Activated CD4-positive, alpha-beta memory T cell treated with anti-CD3 and anti-CD28 coated beads for 36 hours (primary cell): Measurements from ENCODE around the gene CCDC85C. TPM values are rescaled to one million over a fixed set of nuclear protein-coding genes. Genes with fewer than 3 reads are reported as not detected.

Source experiments
- CTCF ChIA-PET: fragments of 350-600 bp; sonication (Branson Sonifier 250); formaldehyde crosslinking; loops from one replicate; lab custom pipeline; 2021; ENCODE audit warnings: antibody characterized with exemption, inconsistent platforms; lab: Charles Lee
- POLR2A ChIA-PET: fragments of 350-600 bp; sonication (Branson Sonifier 250); formaldehyde crosslinking; loops from one replicate; lab custom pipeline; 2021; ENCODE audit warnings: antibody characterized with exemption; lab: Charles Lee
- DNase-seq: peaks from one replicate; pipeline ENCODE4 v3.0.0-alpha.2; 2020
- H3K27ac Mint-ChIP-seq: one replicate; pipeline ENCODE4 v1.8.0; 2021; ENCODE audit warnings: mixed read lengths
- H3K27me3 Mint-ChIP-seq: one replicate; pipeline ENCODE4 v1.8.0; 2021; ENCODE audit warnings: mixed read lengths
- H3K36me3 Mint-ChIP-seq: one replicate; pipeline ENCODE4 v1.8.0; 2021; ENCODE audit warnings: mixed read lengths
- H3K4me1 Mint-ChIP-seq: one replicate; pipeline ENCODE4 v1.8.0; 2021; ENCODE audit warnings: low read depth, mixed read lengths
- H3K4me3 Mint-ChIP-seq: one replicate; pipeline ENCODE4 v1.8.0; 2021; ENCODE audit warnings: mild to moderate bottlenecking, mixed read lengths
- H3K9me3 Mint-ChIP-seq: one replicate; pipeline ENCODE4 v1.8.0; 2021; ENCODE audit warnings: mixed read lengths
- intact Hi-C: fragments of 100-400 bp; cut with micrococcal nuclease; formaldehyde crosslinking; loops from one replicate; pipeline ENCODE4 v1.15.1; 2023
- total RNA-seq, 2 experiments: library from RNA; stranded (reverse); gene quantifications; one replicate each; pipeline ENCODE4 v1.2.3, GENCODE V29; 2021

CCDC85C gene
- total RNA-seq, 2 experiments from 2014 or later: 10.7 to 12.3 TPM

- Mint-ChIP-seq H3K36me3 (no peaks in the 10 kb centered on the region), H3K9me3 (no peaks in the 10 kb centered on the region), H3K27ac (peak within 1 kb of the TSS; percentile 94), H3K27me3 (no peaks in the 10 kb centered on the region), H3K4me1 (peaks cover 55% of the 10 kb centered on the region), H3K4me3 (peak within 1 kb of the TSS; percentile 97)
- intact Hi-C loops: loop anchor here (1.0 to 5.0 kb wide), 6 partner anchors 44 to 1294 kb away; partner anchors contain the start of genes CCDC85C, CYP46A1 and YY1
- CTCF ChIA-PET: interaction anchor here (0.8 to 3.2 kb wide), 3 partner anchors 65 to 793 kb away, joined by 3 to 10 read pairs (median 3); no protein-coding TSS in a partner anchor
- POLR2A ChIA-PET: interaction anchor here (0.6 to 1.6 kb wide), 12 partner anchors 9 to 490 kb away, joined by 3 to 13 read pairs (median 4); partner anchors contain the start of genes CCDC85C and CYP46A1
- DNase-seq: peak; percentile 100
Observed at GRCh38 chr14:99480917-99481744, 122.9 kb downstream of the CCDC85C start, which contains the start of gene CCNK. Gene CCNK, plus strand, starts transcription at chr14:99481409. Its CDS starts 11,269 bp downstream, at chr14:99492678.

- Mint-ChIP-seq H3K4me1 (peaks cover 50% of the 10 kb centered on the region), H3K27ac (peak within 1 kb of the TSS; percentile 94), H3K9me3 (no peaks in the 10 kb centered on the region), H3K4me3 (peak within 1 kb of the TSS; percentile 97), H3K36me3 (no peaks in the 10 kb centered on the region), H3K27me3 (no peaks in the 10 kb centered on the region)
- intact Hi-C loops: loop anchor here (2.0 to 5.0 kb wide), 4 partner anchors 43 to 1293 kb away; partner anchors contain the start of gene YY1
- ChIA-PET POLR2A (interaction anchor here (0.6 to 1.4 kb wide), 11 partner anchors 8 to 491 kb away, joined by 3 to 13 read pairs (median 3); partner anchors contain the start of genes CCDC85C and CYP46A1), CTCF (interaction anchor here (0.8 to 3.2 kb wide), 3 partner anchors 64 to 794 kb away, joined by 3 to 10 read pairs (median 3); no protein-coding TSS in a partner anchor)
- peak; percentile 52 for DNase-seq
Observed at GRCh38 chr14:99479906-99480869, 123.8 kb downstream of the CCDC85C start, which contains the start of gene SETD3. Gene SETD3, minus strand, starts transcription at chr14:99480859. Its CDS starts 15,054 bp downstream, at chr14:99465805.

- DNase-seq: no peak
- CTCF ChIA-PET: no interaction called here
- POLR2A ChIA-PET: no interaction called here
- intact Hi-C loops: no loop called here
- Mint-ChIP-seq H3K27me3 (no peaks in the 10 kb centered on the region), H3K36me3 (no peaks in the 10 kb centered on the region), H3K27ac (peak overlapping the region; percentile 67), H3K4me1 (peaks cover 45% of the 10 kb centered on the region), H3K4me3 (peak overlapping the region; percentile 95), H3K9me3 (no peaks in the 10 kb centered on the region)
Observed at GRCh38 chr14:99479160-99479905, 124.7 kb downstream of the CCDC85C start.

GRCh38 chr14:99478128-99478527 is 125.9 kb downstream of the CCDC85C start:
- Mint-ChIP-seq H3K27ac (no peak overlapping the region), H3K36me3 (no peaks in the 10 kb centered on the region), H3K27me3 (no peaks in the 10 kb centered on the region), H3K4me3 (no peak overlapping the region), H3K4me1 (peaks cover 34% of the 10 kb centered on the region), H3K9me3 (no peaks in the 10 kb centered on the region)
- no peak for DNase-seq
- POLR2A ChIA-PET: no interaction called here
- CTCF ChIA-PET: no interaction called here
- intact Hi-C loops: no loop called here

GRCh38 chr14:99476864-99477263 is 127.1 kb downstream of the CCDC85C start:
- H3K9me3 Mint-ChIP-seq: no peaks in the 10 kb centered on the region
- no peaks in the 10 kb centered on the region for H3K36me3 Mint-ChIP-seq
- intact Hi-C loops: no loop called here
- peaks cover 26% of the 10 kb centered on the region for H3K4me1 Mint-ChIP-seq
- no peak overlapping the region for H3K4me3 Mint-ChIP-seq
- ChIA-PET POLR2A (no interaction called here), CTCF (interaction anchor here (1.2 kb wide), 1 partner anchor 88 kb away, joined by 4 read pairs; no protein-coding TSS in a partner anchor)
- H3K27me3 Mint-ChIP-seq: no peaks in the 10 kb centered on the region
- no peak for DNase-seq
- no peak overlapping the region for H3K27ac Mint-ChIP-seq

- Mint-ChIP-seq H3K36me3 (no peaks in the 10 kb centered on the region), H3K4me1 (peaks cover 28% of the 10 kb centered on the region), H3K27me3 (no peaks in the 10 kb centered on the region), H3K27ac (no peak overlapping the region), H3K9me3 (no peaks in the 10 kb centered on the region), H3K4me3 (no peak overlapping the region)
- ChIA-PET POLR2A (no interaction called here), CTCF (interaction anchor here (1.2 kb wide), 2 partner anchors 60 to 86 kb away, joined by 3 to 4 read pairs; no protein-coding TSS in a partner anchor)
- intact Hi-C loops: no loop called here
- no peak for DNase-seq
Observed at GRCh38 chr14:99475660-99476059, 128.3 kb downstream of the CCDC85C start.

GRCh38 chr14:99475179-99475578 is 128.8 kb downstream of the CCDC85C start:
- ChIA-PET POLR2A (no interaction called here), CTCF (interaction anchor here (0.6 to 1.2 kb wide), 2 partner anchors 59 to 155 kb away, joined by 3 read pairs; no protein-coding TSS in a partner anchor)
- Mint-ChIP-seq H3K27ac (no peak overlapping the region), H3K9me3 (no peaks in the 10 kb centered on the region), H3K36me3 (no peaks in the 10 kb centered on the region), H3K27me3 (no peaks in the 10 kb centered on the region), H3K4me3 (no peak overlapping the region), H3K4me1 (peaks cover 31% of the 10 kb centered on the region)
- no peak for DNase-seq
- intact Hi-C loops: no loop called here

- ChIA-PET POLR2A (no interaction called here), CTCF (interaction anchor here (1.6 kb wide), 1 partner anchor 80 kb away, joined by 3 read pairs; no protein-coding TSS in a partner anchor)
- Mint-ChIP-seq H3K9me3 (no peaks in the 10 kb centered on the region), H3K27ac (no peak overlapping the region), H3K36me3 (no peaks in the 10 kb centered on the region), H3K4me3 (no peak overlapping the region), H3K4me1 (peaks cover 28% of the 10 kb centered on the region), H3K27me3 (no peaks in the 10 kb centered on the region)
- no peak for DNase-seq
- intact Hi-C loops: no loop called here
Observed at GRCh38 chr14:99473458-99473857, 130.5 kb downstream of the CCDC85C start.

GRCh38 chr14:99472937-99473336 is 131.1 kb downstream of the CCDC85C start:
- no peak overlapping the region for H3K27ac Mint-ChIP-seq
- POLR2A ChIA-PET: interaction anchor here (1.7 kb wide), 1 partner anchor 8 kb away, joined by 8 read pairs; the partner anchor contains the start of genes CCNK and SETD3
- H3K4me3 Mint-ChIP-seq: no peak overlapping the region
- H3K9me3 Mint-ChIP-seq: no peaks in the 10 kb centered on the region
- intact Hi-C loops: no loop called here
- DNase-seq: no peak
- no peaks in the 10 kb centered on the region for H3K27me3 Mint-ChIP-seq
- CTCF ChIA-PET: interaction anchor here (1.6 kb wide), 1 partner anchor 80 kb away, joined by 3 read pairs; no protein-coding TSS in a partner anchor
- no peaks in the 10 kb centered on the region for H3K36me3 Mint-ChIP-seq
- peaks cover 27% of the 10 kb centered on the region for H3K4me1 Mint-ChIP-seq

- CTCF ChIA-PET: no interaction called here
- no peaks in the 10 kb centered on the region for H3K27me3 Mint-ChIP-seq
Observed at GRCh38 chr14:99471731-99472130, 132.3 kb downstream of the CCDC85C start.

More at GRCh38 chr14:99471731-99472130, 132.3 kb downstream of the CCDC85C start:
- no peaks in the 10 kb centered on the region for H3K36me3 Mint-ChIP-seq
- no peak overlapping the region for H3K4me3 Mint-ChIP-seq
- no peaks in the 10 kb centered on the region for H3K9me3 Mint-ChIP-seq
- POLR2A ChIA-PET: interaction anchor here (1.7 kb wide), 1 partner anchor 9 kb away, joined by 8 read pairs; the partner anchor contains the start of genes CCNK and SETD3
- peaks cover 24% of the 10 kb centered on the region for H3K4me1 Mint-ChIP-seq
- no peak overlapping the region for H3K27ac Mint-ChIP-seq
- DNase-seq: no peak
- intact Hi-C loops: no loop called here
